CD14-positive monocyte (primary cell): ENCODE measurements around the gene CNEP1R1. TPM values are rescaled to one million over a fixed set of nuclear protein-coding genes. Genes with fewer than 3 reads are reported as not detected.

Experiments
- DNase-seq, 3 donors: peaks; one replicate each; pipeline ENCODE4 v3.0.0-alpha.2; 2011 to 2022
- H2AFZ ChIP-seq: 2 replicates; pipeline ENCODE4 v1.6.0; 2012; ENCODE audit warnings: mild to moderate bottlenecking, low read depth, low read length, inconsistent platforms; ENCODE audit not compliant: insufficient read depth, poor library complexity, severe bottlenecking
- H3K27ac ChIP-seq, 2 donors: 1 replicate in 1 of 2; 2 replicates in 1 of 2; pipeline ENCODE4 v1.5.1; 2012 to 2013; ENCODE audit warnings: low read length in 2 of 2, control low read depth in 1 of 2, inconsistent platforms in 1 of 2, low read depth in 1 of 2, mild to moderate bottlenecking in 1 of 2
- H3K27me3 ChIP-seq, 2 donors: one replicate each; pipeline versions ENCODE4 v1.6.0 to v1.6.1; 2011 to 2013; ENCODE audit warnings: low read length in 2 of 2; ENCODE audit not compliant: control insufficient read depth in 2 of 2, insufficient read depth in 2 of 2
- H3K36me3 ChIP-seq, 2 donors: replicated peaks in 1 of 2; 1 replicate in 1 of 2; 2 replicates in 1 of 2; pipeline versions ENCODE4 v1.5.1 to v1.6.1; 2012 to 2013; ENCODE audit warnings: low read length in 2 of 2, control low read depth in 1 of 2, inconsistent platforms in 1 of 2, mild to moderate bottlenecking in 1 of 2; ENCODE audit not compliant: insufficient read depth in 2 of 2, control insufficient read depth in 1 of 2
- H3K4me1 ChIP-seq, 2 donors: 1 replicate in 1 of 2; 2 replicates in 1 of 2; pipeline versions ENCODE4 v1.5.1 to v1.6.1; 2012 to 2013; ENCODE audit warnings: low read length in 2 of 2, control low read depth in 1 of 2, inconsistent platforms in 1 of 2, mild to moderate bottlenecking in 1 of 2, moderate library complexity in 1 of 2; ENCODE audit not compliant: insufficient read depth in 2 of 2, control insufficient read depth in 1 of 2
- H3K4me2 ChIP-seq: replicated peaks from 2 replicates; pipeline ENCODE3; 2012; ENCODE audit warnings: low read length, moderate library complexity, mild to moderate bottlenecking; ENCODE audit not compliant: poor library complexity, severe bottlenecking; ENCODE audit errors: extremely low read depth
- H3K4me3 ChIP-seq, 3 experiments: fragments of 200-600 bp in 1 of 3; sonication (generic) in 1 of 3; replicated peaks in 1 of 3; 1 replicate in 2 of 3; 2 replicates in 1 of 3; pipeline ENCODE4 v1.5.1; 2011 to 2013; ENCODE audit warnings: low read length in 3 of 3, mild to moderate bottlenecking in 3 of 3, control low read depth in 2 of 3, low read depth in 2 of 3, inconsistent platforms in 1 of 3, moderate library complexity in 1 of 3
- H3K79me2 ChIP-seq: 2 replicates; pipeline ENCODE4 v1.6.0; 2012; ENCODE audit warnings: mild to moderate bottlenecking, control low read depth, inconsistent platforms, low read length, moderate library complexity; ENCODE audit not compliant: insufficient read depth
- H3K9ac ChIP-seq: 2 replicates; pipeline ENCODE4 v1.6.0; 2017; ENCODE audit warnings: low read length, mild to moderate bottlenecking; ENCODE audit not compliant: insufficient read depth, poor library complexity, severe bottlenecking
- H3K9me3 ChIP-seq, 2 donors: replicated peaks in 1 of 2; 1 replicate in 1 of 2; 2 replicates in 1 of 2; pipeline versions ENCODE4 v1.5.1 to v1.6.1; 2012 to 2013; ENCODE audit warnings: low read length in 2 of 2, control low read depth in 1 of 2; ENCODE audit not compliant: control insufficient read depth in 1 of 2, insufficient read depth in 1 of 2
- H4K20me1 ChIP-seq: 2 replicates; pipeline ENCODE4 v1.6.0; 2012; ENCODE audit warnings: mild to moderate bottlenecking, low read length, control low read depth, moderate library complexity; ENCODE audit not compliant: insufficient read depth
- H3K27ac Mint-ChIP-seq, 7 donors: one replicate each; pipeline ENCODE4 v1.8.0; 2020; ENCODE audit warnings: mild to moderate bottlenecking in 7 of 7, mixed read lengths in 7 of 7, moderate library complexity in 6 of 7, inconsistent platforms in 2 of 7
- H3K27me3 Mint-ChIP-seq, 3 donors: one replicate each; pipeline ENCODE4 v1.8.0; 2021 to 2022; ENCODE audit warnings: low read depth in 3 of 3, mild to moderate bottlenecking in 3 of 3, mixed read lengths in 3 of 3, moderate library complexity in 3 of 3, inconsistent platforms in 1 of 3
- H3K36me3 Mint-ChIP-seq, 2 donors: one replicate each; pipeline ENCODE4 v1.8.0; 2020; ENCODE audit warnings: mixed read lengths in 2 of 2, inconsistent platforms in 1 of 2, mild to moderate bottlenecking in 1 of 2
- H3K4me1 Mint-ChIP-seq: one replicate; pipeline ENCODE4 v1.8.0; 2020; ENCODE audit warnings: mild to moderate bottlenecking, mixed read lengths
- H3K4me3 Mint-ChIP-seq, 2 donors: one replicate each; pipeline ENCODE4 v1.8.0; 2020; ENCODE audit warnings: mild to moderate bottlenecking in 2 of 2, mixed read lengths in 2 of 2, moderate library complexity in 1 of 2
- H3K9me3 Mint-ChIP-seq, 7 donors: one replicate each; pipeline ENCODE4 v1.8.0; 2020 to 2022; ENCODE audit warnings: mixed read lengths in 7 of 7, mild to moderate bottlenecking in 6 of 7, moderate library complexity in 6 of 7, inconsistent platforms in 2 of 7
- WGBS: methylation state at CpG from one replicate; pipeline ENCODE4 v1.1.5; 2013; ENCODE audit warnings: missing lambda C conversion rate; ENCODE audit not compliant: insufficient coverage; 5-methylcytosine and 5-hydroxymethylcytosine counted together
- intact Hi-C, 2 donors: fragments of 100-400 bp; cut with micrococcal nuclease; formaldehyde crosslinking; loops; one replicate each; pipeline versions ENCODE4 v1.15.0 to v1.15.1; 2023
- polyA plus RNA-seq, 3 donors: library from polyadenylated mRNA; depleted of rRNA in 1 of 3; unstranded in 2 of 3; stranded (reverse) in 1 of 3; fragments of 300-500 nt in 2 of 3; fragments of >200 nt in 1 of 3; fragmentation: Illumina TruSeq in 2 of 3; gene quantifications; 1 replicate in 2 of 3; 2 replicates in 1 of 3; pipeline ENCODE4 v1.2.3, GENCODE V29; 2012 to 2021
- TF ChIP-seq, protein P1 (sequence below): fragments of 200-600 bp; IDR thresholded peaks from one replicate; pipeline ENCODE4 v1.8.0; 2022; ENCODE audit warnings: antibody characterized with exemption, mild to moderate bottlenecking

The CNEP1R1 gene
- polyA plus RNA-seq, 3 donors = 13.7 to 49.6 (median 19.3) TPM

DNA sequence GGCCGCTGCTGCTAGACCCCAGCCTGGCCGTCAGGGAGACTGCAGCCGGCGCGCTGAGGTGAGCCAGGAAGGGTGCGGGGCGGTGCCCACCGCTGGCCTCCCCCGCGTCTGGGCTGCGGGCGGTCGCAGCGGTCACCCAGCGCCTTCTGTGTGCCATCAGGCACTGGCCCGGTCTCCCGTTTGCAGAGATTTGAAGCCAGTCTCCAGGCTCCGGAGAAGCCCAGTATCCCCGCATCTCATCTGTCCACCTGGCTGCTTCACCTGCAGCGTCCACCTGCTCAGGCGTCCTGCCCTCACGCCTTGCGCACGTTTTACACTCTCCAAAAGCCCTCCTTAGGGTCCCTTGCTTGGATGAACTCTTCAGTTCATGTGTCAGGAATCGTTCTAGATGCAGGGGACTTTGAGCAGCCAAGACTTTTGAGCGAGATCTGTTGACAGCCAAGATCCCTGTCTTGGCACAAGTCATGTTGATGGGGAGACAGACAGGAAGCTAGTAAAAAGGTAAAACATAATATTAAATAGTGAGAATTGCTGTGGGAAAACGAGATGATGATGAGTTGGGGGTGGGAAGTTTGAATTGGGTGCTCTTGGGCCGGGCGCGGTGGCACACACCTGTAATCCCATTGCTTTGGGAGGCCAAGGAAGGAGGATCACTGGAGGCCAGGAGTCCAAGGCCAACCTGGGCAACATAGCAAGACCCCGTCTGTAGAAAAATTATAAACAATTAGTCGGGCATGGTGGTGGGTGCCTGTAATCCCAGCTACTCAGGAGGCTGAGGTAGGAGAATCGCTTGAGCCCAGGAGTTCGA is 41.7 kb downstream of the CNEP1R1 start:
- peaks cover 25 to 36% of the 10 kb centered on the region in 2 donors for H3K36me3 ChIP-seq
- peaks cover 0 to 2% (median 1%) of the 10 kb centered on the region in 3 donors for H3K27me3 Mint-ChIP-seq
- peaks cover 56% of the 10 kb centered on the region for H3K79me2 ChIP-seq
- peaks cover 38% of the 10 kb centered on the region for H3K4me1 Mint-ChIP-seq
- no peaks in the 10 kb centered on the region for H3K9me3 Mint-ChIP-seq
- H3K4me2 ChIP-seq = peak overlapping the region; percentile 97
- peak overlapping the region; percentile 76 to 92 (median 89) for H3K27ac Mint-ChIP-seq
- intact Hi-C loops = loop anchor here (2.0 to 5.0 kb wide), 5 partner anchors 39 to 301 kb away; partner anchors contain the start of genes CNEP1R1 (in 2 of the 2), BRD7 (in 1 of the 2) and TENT4B (in 1 of the 2)
- H3K4me3 Mint-ChIP-seq = peak overlapping the region; percentile 88 to 92
- DNase-seq = no peak
- no peaks in the 10 kb centered on the region for H3K27me3 ChIP-seq
- H3K4me3 ChIP-seq = peak overlapping the region; percentile 51 to 96 (median 93)
- peak overlapping the region; percentile 2 to 87 for H3K27ac ChIP-seq
- WGBS = 19% methylated on average over 29 of the region's 34 CpGs
- H3K36me3 Mint-ChIP-seq = peaks cover 39 to 41% of the 10 kb centered on the region in 2 donors
- H3K4me1 ChIP-seq = peaks cover 26% of the 10 kb centered on the region in 2 donors
- H4K20me1 ChIP-seq = peaks cover 53% of the 10 kb centered on the region
- H2AFZ ChIP-seq = peak overlapping the region; percentile 89
- H3K9ac ChIP-seq = peak overlapping the region; percentile 80
- TF ChIP-seq, protein P1, sequence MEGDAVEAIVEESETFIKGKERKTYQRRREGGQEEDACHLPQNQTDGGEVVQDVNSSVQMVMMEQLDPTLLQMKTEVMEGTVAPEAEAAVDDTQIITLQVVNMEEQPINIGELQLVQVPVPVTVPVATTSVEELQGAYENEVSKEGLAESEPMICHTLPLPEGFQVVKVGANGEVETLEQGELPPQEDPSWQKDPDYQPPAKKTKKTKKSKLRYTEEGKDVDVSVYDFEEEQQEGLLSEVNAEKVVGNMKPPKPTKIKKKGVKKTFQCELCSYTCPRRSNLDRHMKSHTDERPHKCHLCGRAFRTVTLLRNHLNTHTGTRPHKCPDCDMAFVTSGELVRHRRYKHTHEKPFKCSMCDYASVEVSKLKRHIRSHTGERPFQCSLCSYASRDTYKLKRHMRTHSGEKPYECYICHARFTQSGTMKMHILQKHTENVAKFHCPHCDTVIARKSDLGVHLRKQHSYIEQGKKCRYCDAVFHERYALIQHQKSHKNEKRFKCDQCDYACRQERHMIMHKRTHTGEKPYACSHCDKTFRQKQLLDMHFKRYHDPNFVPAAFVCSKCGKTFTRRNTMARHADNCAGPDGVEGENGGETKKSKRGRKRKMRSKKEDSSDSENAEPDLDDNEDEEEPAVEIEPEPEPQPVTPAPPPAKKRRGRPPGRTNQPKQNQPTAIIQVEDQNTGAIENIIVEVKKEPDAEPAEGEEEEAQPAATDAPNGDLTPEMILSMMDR = no peak
- no peaks in the 10 kb centered on the region for H3K9me3 ChIP-seq

DNA sequence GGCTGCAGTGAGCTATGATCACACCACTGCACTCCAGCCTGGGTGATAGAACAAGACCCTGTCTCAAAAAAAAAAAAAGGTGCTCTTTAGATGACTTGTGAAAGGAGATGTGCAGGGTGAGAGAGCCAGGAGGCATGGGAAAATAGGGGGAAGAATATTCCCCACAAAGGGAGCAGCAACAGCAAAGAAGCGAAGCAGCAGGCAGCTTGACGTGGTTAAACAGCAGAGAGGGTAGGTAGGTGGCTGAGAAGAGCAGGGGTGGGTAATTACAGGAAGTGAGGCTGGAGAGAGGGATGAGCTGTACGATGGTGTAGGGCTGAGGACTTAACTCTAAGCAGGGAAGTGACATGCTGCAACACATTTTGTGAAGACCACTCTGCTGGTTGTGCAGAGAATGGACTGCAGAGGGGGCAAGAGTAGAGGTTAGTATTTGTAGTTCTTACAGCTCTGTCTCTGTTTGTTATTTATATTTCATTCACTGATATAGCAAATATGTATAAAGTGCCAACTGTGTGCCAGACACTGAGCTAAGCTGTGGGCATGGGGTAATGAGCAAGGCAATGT is 42.3 kb downstream of the CNEP1R1 start:
- Histone ChIP-seq H3K27ac (peak overlapping the region in 1 of 2 donors; percentile 87), H3K9me3 (no peaks in the 10 kb centered on the region), H3K4me1 (peaks cover 26% of the 10 kb centered on the region in 2 donors), H3K4me3 (peak overlapping the region; percentile 51 to 96 (median 93)), H4K20me1 (peaks cover 53% of the 10 kb centered on the region), H3K36me3 (peaks cover 29 to 42% of the 10 kb centered on the region in 2 donors), H2AFZ (no peak overlapping the region), H3K79me2 (peaks cover 61% of the 10 kb centered on the region), H3K27me3 (no peaks in the 10 kb centered on the region), H3K4me2 (peak overlapping the region; percentile 97), H3K9ac (peak overlapping the region; percentile 80)
- Mint-ChIP-seq H3K9me3 (no peaks in the 10 kb centered on the region), H3K4me1 (peaks cover 38% of the 10 kb centered on the region), H3K27ac (peak overlapping the region; percentile 12 to 92 (median 85)), H3K4me3 (peak overlapping the region; percentile 88 to 92), H3K36me3 (peaks cover 41 to 45% of the 10 kb centered on the region in 2 donors), H3K27me3 (peaks cover 0 to 2% (median 1%) of the 10 kb centered on the region in 3 donors)
- WGBS = 18% methylated on average over 3 of the region's 3 CpGs
- TF ChIP-seq, protein P1 = peak; percentile 66
- DNase-seq = peak; percentile 29 to 41 (median 39)
- intact Hi-C loops = loop anchor here (2.0 to 5.0 kb wide), 5 partner anchors 40 to 300 kb away; partner anchors contain the start of genes CNEP1R1 (in 2 of the 2), BRD7 (in 1 of the 2) and TENT4B (in 1 of the 2)
